Activated CD4-positive, CD25-positive, alpha-beta regulatory T cell treated with anti-CD3 and anti-CD28 coated beads, Interleukin-2, amount 50 U/mL, for 16 hours (primary cell): ENCODE data around the gene OPCML.

Experiments
- DNase-seq: peaks from one replicate; pipeline ENCODE4 v3.0.0-alpha.2; 2020; ENCODE audit warnings: low read depth, low spot score

Gene OPCML

GRCh38 chr11:132623511-132623910 lies 908.8 kb downstream of the OPCML start:
- no peak for DNase-seq

- DNase-seq, result no peak
Observed at GRCh38 chr11:132621976-132622580, 910.2 kb downstream of the OPCML start.

- no peak for DNase-seq
Observed at GRCh38 chr11:132620423-132620822, 911.9 kb downstream of the OPCML start.

GRCh38 chr11:132610791-132611190 lies 921.5 kb downstream of the OPCML start:
- no peak for DNase-seq

- no peak for DNase-seq
Observed at GRCh38 chr11:132610216-132610615, 922.1 kb downstream of the OPCML start.

- no peak for DNase-seq
Observed at GRCh38 chr11:132607575-132607974, 924.7 kb downstream of the OPCML start.

GRCh38 chr11:132605825-132606570 lies 926.3 kb downstream of the OPCML start:
- no peak for DNase-seq

- no peak for DNase-seq
Observed at GRCh38 chr11:132604431-132604830, 927.9 kb downstream of the OPCML start.

GRCh38 chr11:132601875-132602274 lies 930.4 kb downstream of the OPCML start:
- no peak for DNase-seq

- no peak for DNase-seq
Observed at GRCh38 chr11:132595711-132596134, 936.6 kb downstream of the OPCML start.

GRCh38 chr11:132595246-132595645 lies 937.1 kb downstream of the OPCML start:
- DNase-seq, result no peak

- DNase-seq, result no peak
Observed at GRCh38 chr11:132590986-132591385, 941.3 kb downstream of the OPCML start.

GRCh38 chr11:132590554-132590953 lies 941.7 kb downstream of the OPCML start:
- no peak for DNase-seq

GRCh38 chr11:132589791-132590190 lies 942.5 kb downstream of the OPCML start:
- no peak for DNase-seq

GRCh38 chr11:132588366-132588765 lies 943.9 kb downstream of the OPCML start:
- DNase-seq, result no peak

- DNase-seq, result no peak
Observed at GRCh38 chr11:132587716-132588115, 944.6 kb downstream of the OPCML start.

GRCh38 chr11:132586801-132587200 lies 945.5 kb downstream of the OPCML start:
- no peak for DNase-seq

GRCh38 chr11:132579634-132580327 lies 952.5 kb downstream of the OPCML start:
- no peak for DNase-seq

- DNase-seq, result no peak
Observed at GRCh38 chr11:132579136-132579535, 953.2 kb downstream of the OPCML start.

GRCh38 chr11:132578580-132578979 lies 953.7 kb downstream of the OPCML start:
- no peak for DNase-seq

GRCh38 chr11:132576706-132577105 lies 955.6 kb downstream of the OPCML start:
- no peak for DNase-seq

GRCh38 chr11:132564091-132564885 lies 968.0 kb downstream of the OPCML start:
- DNase-seq, result no peak
